ENCODE results near the gene CD59. TPM values are rescaled to one million over a fixed set of nuclear protein-coding genes. Genes with fewer than 3 reads are reported as not detected.

The CD59 gene
- total RNA-seq, 1 donor from 2014 or later: 92.9 TPM

GRCh38 chr11:33703788-33704187, 32.4 kb downstream of the CD59 start:
- CTCF ChIA-PET: no interaction called here
- Mint-ChIP-seq H3K4me1 (peaks cover 12% of the 10 kb centered on the region), H3K27me3 (no peaks in the 10 kb centered on the region), H3K9me3 (no peaks in the 10 kb centered on the region), H3K27ac (no peak overlapping the region), H3K36me3 (ENCODE audit: low read depth) (peaks cover 6% of the 10 kb centered on the region), H3K4me3 (no peak overlapping the region)
- no peak for ATAC-seq (ENCODE audit: low read depth)
- POLR2A ChIA-PET: no interaction called here
- intact Hi-C loops (cut with micrococcal nuclease): no loop called here
- no peak for DNase-seq
- TF ChIP-seq, protein P1, sequence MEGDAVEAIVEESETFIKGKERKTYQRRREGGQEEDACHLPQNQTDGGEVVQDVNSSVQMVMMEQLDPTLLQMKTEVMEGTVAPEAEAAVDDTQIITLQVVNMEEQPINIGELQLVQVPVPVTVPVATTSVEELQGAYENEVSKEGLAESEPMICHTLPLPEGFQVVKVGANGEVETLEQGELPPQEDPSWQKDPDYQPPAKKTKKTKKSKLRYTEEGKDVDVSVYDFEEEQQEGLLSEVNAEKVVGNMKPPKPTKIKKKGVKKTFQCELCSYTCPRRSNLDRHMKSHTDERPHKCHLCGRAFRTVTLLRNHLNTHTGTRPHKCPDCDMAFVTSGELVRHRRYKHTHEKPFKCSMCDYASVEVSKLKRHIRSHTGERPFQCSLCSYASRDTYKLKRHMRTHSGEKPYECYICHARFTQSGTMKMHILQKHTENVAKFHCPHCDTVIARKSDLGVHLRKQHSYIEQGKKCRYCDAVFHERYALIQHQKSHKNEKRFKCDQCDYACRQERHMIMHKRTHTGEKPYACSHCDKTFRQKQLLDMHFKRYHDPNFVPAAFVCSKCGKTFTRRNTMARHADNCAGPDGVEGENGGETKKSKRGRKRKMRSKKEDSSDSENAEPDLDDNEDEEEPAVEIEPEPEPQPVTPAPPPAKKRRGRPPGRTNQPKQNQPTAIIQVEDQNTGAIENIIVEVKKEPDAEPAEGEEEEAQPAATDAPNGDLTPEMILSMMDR (IDR thresholded peaks at IDR 0.05): no peak

- no peak for DNase-seq
- no peak for ATAC-seq (ENCODE audit: low read depth)
- H3K27ac Mint-ChIP-seq: no peak overlapping the region
- POLR2A ChIA-PET: no interaction called here
- H3K4me1 Mint-ChIP-seq: peaks cover 12% of the 10 kb centered on the region
- TF ChIP-seq, protein P1 (IDR thresholded peaks at IDR 0.05): no peak
- CTCF ChIA-PET: no interaction called here
- intact Hi-C loops (cut with micrococcal nuclease): no loop called here
- no peak overlapping the region for H3K4me3 Mint-ChIP-seq
- peaks cover 1% of the 10 kb centered on the region for H3K36me3 Mint-ChIP-seq (ENCODE audit: low read depth)
- no peaks in the 10 kb centered on the region for H3K9me3 Mint-ChIP-seq
- no peaks in the 10 kb centered on the region for H3K27me3 Mint-ChIP-seq
Measured at GRCh38 chr11:33703234-33703633, 33.0 kb downstream of the CD59 start.

- no peaks in the 10 kb centered on the region for H3K9me3 Mint-ChIP-seq
- peaks cover 12% of the 10 kb centered on the region for H3K4me1 Mint-ChIP-seq
- H3K36me3 Mint-ChIP-seq (ENCODE audit: low read depth): peaks cover 1% of the 10 kb centered on the region
- intact Hi-C loops (cut with micrococcal nuclease): loop anchor here (2.0 kb wide), 1 partner anchor 443 kb away; no protein-coding TSS in a partner anchor
- ATAC-seq (ENCODE audit: low read depth) (no peak), DNase-seq (no peak)
- TF ChIP-seq, protein P1 (IDR thresholded peaks at IDR 0.05): no peak
- no peak overlapping the region for H3K27ac Mint-ChIP-seq
- ChIA-PET CTCF (interaction anchor here (0.7 to 1.2 kb wide), 2 partner anchors 8 to 41 kb away, joined by 3 read pairs; no protein-coding TSS in a partner anchor), POLR2A (interaction anchor here (1.4 to 3.3 kb wide), 2 partner anchors 35 to 41 kb away, joined by 5 to 15 read pairs; partner anchors contain the start of gene CD59)
- peaks cover 2% of the 10 kb centered on the region for H3K27me3 Mint-ChIP-seq
- H3K4me3 Mint-ChIP-seq: peak overlapping the region; percentile 91
Measured at GRCh38 chr11:33701302-33702230, 34.7 kb downstream of the CD59 start.

DNA sequence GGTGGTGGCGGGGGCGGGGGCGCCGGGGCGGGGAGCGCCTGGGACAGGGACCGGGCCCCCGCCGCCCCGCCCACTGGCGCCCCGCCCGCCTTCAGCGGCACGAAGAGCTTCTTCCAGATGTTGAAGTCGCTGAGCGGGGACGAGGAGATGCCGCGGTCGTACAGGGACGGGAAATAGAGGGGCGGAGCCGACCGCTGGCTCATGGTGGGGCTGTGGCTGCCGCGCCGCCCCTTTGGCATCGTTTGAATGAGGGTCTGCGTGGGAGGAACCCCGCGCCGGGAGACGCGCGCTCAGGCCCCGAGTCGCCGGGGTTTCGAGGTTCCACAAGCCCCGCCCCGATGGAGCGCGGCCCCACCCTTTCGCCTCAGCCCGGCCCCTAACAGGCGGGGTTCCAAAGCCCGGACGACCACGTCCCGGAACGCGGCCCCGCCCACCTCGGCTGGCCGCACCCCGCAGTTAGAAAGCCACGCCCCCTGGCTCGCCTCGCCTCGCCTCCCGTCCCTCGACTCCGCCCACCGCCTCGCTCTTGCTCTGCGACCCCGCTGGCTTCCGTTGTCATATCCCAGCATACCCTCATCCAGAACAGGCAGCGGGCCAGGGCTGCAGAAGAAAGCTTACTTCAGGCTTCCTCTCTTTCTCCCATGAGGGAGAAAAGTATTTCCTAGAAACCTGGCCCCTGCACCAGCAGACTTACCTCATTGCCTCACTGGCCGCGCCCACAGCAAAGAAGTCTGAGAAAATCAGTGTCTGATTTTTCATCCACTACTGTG, 35.5 kb downstream of the CD59 start, which contains the start of gene C11orf91:
C11orf91 (minus strand) TSS at position 325 of the 770 bp plus-strand sequence; CDS start at position 239, 86 bp downstream.
- H3K4me3 Mint-ChIP-seq: peak within 1 kb of the TSS; percentile 91
- H3K27ac Mint-ChIP-seq: peak within 1 kb of the TSS; percentile 47
- TF ChIP-seq, protein P1 (IDR thresholded peaks at IDR 0.05): no peak
- H3K36me3 Mint-ChIP-seq (ENCODE audit: low read depth): peaks cover 1% of the 10 kb centered on the region
- intact Hi-C loops (cut with micrococcal nuclease): loop anchor here (1.0 to 2.0 kb wide), 5 partner anchors 36 to 658 kb away; partner anchors contain the start of genes ABTB2, CD59, CSTF3 and FBXO3
- ATAC-seq (ENCODE audit: low read depth) (peak; percentile 98), DNase-seq (peak; percentile 97)
- H3K4me1 Mint-ChIP-seq: peaks cover 13% of the 10 kb centered on the region
- CTCF ChIA-PET: interaction anchor here (0.7 to 1.2 kb wide), 2 partner anchors 9 to 42 kb away, joined by 3 read pairs; no protein-coding TSS in a partner anchor
- peaks cover 2% of the 10 kb centered on the region for H3K27me3 Mint-ChIP-seq
- POLR2A ChIA-PET: interaction anchor here (1.4 to 3.3 kb wide), 2 partner anchors 36 to 42 kb away, joined by 5 to 15 read pairs; partner anchors contain the start of gene CD59
- H3K9me3 Mint-ChIP-seq: no peaks in the 10 kb centered on the region

Measured in activated B cell treated with CpG ODN at 0.5 μM for 24 hours (primary cell).